Left ventricle myocardium inferior (tissue), 1 donor: Measurements from ENCODE around the gene TLR2. TPM values are rescaled to one million over a fixed set of nuclear protein-coding genes. Genes with fewer than 3 reads are reported as not detected.

Source experiments
- DNase-seq: peaks from one replicate; pipeline ENCODE4 v3.0.0-alpha.2; 2020
- H3K27ac ChIP-seq: fragments of 200-600 bp; replicated peaks from 2 replicates; pipeline ENCODE4 v1.8.0; 2021
- H3K27me3 ChIP-seq: fragments of 200-600 bp; 2 replicates; pipeline ENCODE4 v1.8.0; 2021; ENCODE audit warnings: low read depth
- H3K36me3 ChIP-seq: fragments of 200-600 bp; 2 replicates; pipeline ENCODE4 v1.8.0; 2021
- H3K4me1 ChIP-seq: fragments of 200-600 bp; 2 replicates; pipeline ENCODE4 v1.8.0; 2021
- H3K4me3 ChIP-seq: fragments of 200-600 bp; 2 replicates; pipeline ENCODE4 v1.8.0; 2021; ENCODE audit warnings: mild to moderate bottlenecking, moderate library complexity
- H3K9me3 ChIP-seq: fragments of 200-600 bp; replicated peaks from 2 replicates; pipeline ENCODE4 v1.8.0; 2021
- CTCF ChIP-seq: fragments of 200-600 bp; IDR thresholded peaks from 2 replicates; pipeline ENCODE4 v1.8.0; 2021; ENCODE audit warnings: antibody characterized with exemption, mild to moderate bottlenecking, borderline replicate concordance
- intact Hi-C: fragments of 100-400 bp; cut with micrococcal nuclease; formaldehyde crosslinking; loops from one replicate; pipeline ENCODE4 v1.11.0; 2022
- total RNA-seq: library from RNA; stranded (reverse); fragmentation: NEBNext Ultra II Directional; extraction: Animal tissue kit (Norgen Biotek cat#: 25700); gene quantifications from one replicate; pipeline ENCODE4 v1.2.1, GENCODE V29; 2021
- donor health status: DM: no; HTN: yes; CAD: no; lungs with severe emphysema.

Gene TLR2
- total RNA-seq, 1 donor from 2014 or later: 2.8 TPM

- DNase-seq: no peak
- H3K27ac ChIP-seq: no peak overlapping the region
- H3K36me3 ChIP-seq: no peaks in the 10 kb centered on the region
- TF ChIP-seq CTCF: no peak
- intact Hi-C loops: no loop called here
- H3K4me1 ChIP-seq: no peaks in the 10 kb centered on the region
- H3K27me3 ChIP-seq: no peaks in the 10 kb centered on the region
- H3K4me3 ChIP-seq: no peak overlapping the region
- no peaks in the 10 kb centered on the region for H3K9me3 ChIP-seq
These were observed 47.2 kb downstream of the TLR2 start for GRCh38 chr4:153731239-153731638.

GRCh38 chr4:153733751-153734448 lies 49.8 kb downstream of the TLR2 start:
- no peak for DNase-seq
- no peak for TF ChIP-seq CTCF
- Histone ChIP-seq H3K27ac (no peak overlapping the region), H3K4me1 (no peaks in the 10 kb centered on the region), H3K27me3 (no peaks in the 10 kb centered on the region), H3K36me3 (no peaks in the 10 kb centered on the region), H3K9me3 (peaks cover 7% of the 10 kb centered on the region), H3K4me3 (no peak overlapping the region)
- intact Hi-C loops: no loop called here

- Histone ChIP-seq H3K4me3 (no peak overlapping the region), H3K9me3 (peaks cover 13% of the 10 kb centered on the region), H3K27ac (no peak overlapping the region), H3K27me3 (no peaks in the 10 kb centered on the region), H3K36me3 (no peaks in the 10 kb centered on the region), H3K4me1 (no peaks in the 10 kb centered on the region)
- intact Hi-C loops: no loop called here
- no peak for DNase-seq
- no peak for TF ChIP-seq CTCF
These were observed 51.9 kb downstream of the TLR2 start for GRCh38 chr4:153735906-153736461.

GRCh38 chr4:153741541-153741940 lies 57.5 kb downstream of the TLR2 start:
- no peaks in the 10 kb centered on the region for H3K27me3 ChIP-seq
- H3K4me3 ChIP-seq: no peak overlapping the region
- no peaks in the 10 kb centered on the region for H3K4me1 ChIP-seq
- H3K9me3 ChIP-seq: peaks cover 17% of the 10 kb centered on the region
- DNase-seq: no peak
- H3K36me3 ChIP-seq: no peaks in the 10 kb centered on the region
- no peak overlapping the region for H3K27ac ChIP-seq
- no peak for TF ChIP-seq CTCF
- intact Hi-C loops: no loop called here

- Histone ChIP-seq H3K4me1 (no peaks in the 10 kb centered on the region), H3K36me3 (no peaks in the 10 kb centered on the region), H3K27me3 (no peaks in the 10 kb centered on the region), H3K27ac (no peak overlapping the region), H3K4me3 (no peak overlapping the region), H3K9me3 (peaks cover 7% of the 10 kb centered on the region)
- DNase-seq: no peak
- TF ChIP-seq CTCF: no peak
- intact Hi-C loops: no loop called here
These were observed 61.6 kb downstream of the TLR2 start for GRCh38 chr4:153745651-153746050.
